Gastrocnemius medialis (tissue), 4 donors: ENCODE data around the gene DZIP1L. TPM values are rescaled to one million over a fixed set of nuclear protein-coding genes. Genes with fewer than 3 reads are reported as not detected.

Experiments used
- ATAC-seq, 2 donors: fragments of 150-250 bp; one replicate each; pipeline ENCODE4 v1.9.1; 2016
- DNase-seq, 2 donors: peaks; one replicate each; pipeline ENCODE4 v3.0.0-alpha.2; 2019
- H3K27ac ChIP-seq, 4 donors: fragments of 200-600 bp; sonication (generic); 1 replicate in 1 of 4; 2 replicates in 3 of 4; pipeline ENCODE4 v1.5.1; 2016 to 2018; ENCODE audit warnings: mild to moderate bottlenecking in 2 of 4, moderate library complexity in 1 of 4
- H3K27me3 ChIP-seq, 3 donors: fragments of 200-600 bp; sonication (generic) in 2 of 3; 1 replicate in 1 of 3; 2 replicates in 2 of 3; pipeline versions ENCODE4 v1.5.1 to v1.6.0; 2016 to 2019; ENCODE audit warnings: mild to moderate bottlenecking in 1 of 3, moderate library complexity in 1 of 3
- H3K36me3 ChIP-seq, 2 donors: fragments of 200-600 bp; sonication (generic) in 1 of 2; one replicate each; pipeline ENCODE4 v1.5.1; 2017 to 2018
- H3K4me1 ChIP-seq, 2 donors: fragments of 200-600 bp; sonication (generic) in 1 of 2; one replicate each; pipeline ENCODE4 v1.5.1; 2016 to 2017; ENCODE audit warnings: mild to moderate bottlenecking in 2 of 2
- H3K4me3 ChIP-seq, 4 donors: fragments of 200-600 bp; sonication (generic) in 3 of 4; 1 replicate in 1 of 4; 2 replicates in 3 of 4; pipeline ENCODE4 v1.5.1; 2016 to 2019; ENCODE audit warnings: mild to moderate bottlenecking in 2 of 4
- H3K9me3 ChIP-seq, 3 donors: fragments of 200-600 bp; sonication (generic) in 2 of 3; 1 replicate in 1 of 3; 2 replicates in 2 of 3; pipeline ENCODE4 v1.5.1; 2016 to 2019
- CTCF ChIP-seq, 5 experiments: fragments of 450-650 bp in 3 of 5; fragments of 200-600 bp in 2 of 5; sonication (generic) in 2 of 5; IDR thresholded peaks in 4 of 5; conservative IDR thresholded peaks in 1 of 5; 1 replicate in 4 of 5; 2 replicates in 1 of 5; pipeline ENCODE4 v1.5.1; 2016 to 2019; ENCODE audit warnings: antibody characterized with exemption in 5 of 5, mild to moderate bottlenecking in 3 of 5, moderate library complexity in 3 of 5
- POLR2A ChIP-seq, 2 donors: fragments of 450-650 bp; IDR thresholded peaks; one replicate each; pipeline ENCODE4 v1.6.1; 2017; ENCODE audit warnings: antibody characterized with exemption in 2 of 2, mild to moderate bottlenecking in 2 of 2, moderate library complexity in 2 of 2
- in situ Hi-C, 4 donors: fragments of 200-750 bp; cut with MboI; loops; one replicate each; pipeline versions ENCODE4 v1.15.0 to v1.8.0; 2017; ENCODE audit warnings: low sequenced_read_pairs in 4 of 4
- intact Hi-C: fragments of 100-400 bp; cut with DNase I; formaldehyde crosslinking; loops from one replicate; pipeline ENCODE4 v1.15.1; 2023; ENCODE audit warnings: low total_unique reads
- total RNA-seq, 4 donors: library from RNA; depleted of rRNA; stranded (reverse); fragments of >200 nt; gene quantifications; one replicate each; pipeline versions ENCODE4 v1.1.0 to v1.2.3, GENCODE V29; 2016

DZIP1L gene
- total RNA-seq, 4 donors from 2014 or later = 1.1 to 3.3 (median 1.5) TPM

GRCh38 chr3:138016065-138016464 is 99.3 kb downstream of the DZIP1L start:
- H3K27ac ChIP-seq = no peak overlapping the region
- in situ Hi-C loops (no loop called here), intact Hi-C loops (no loop called here)
- no peak overlapping the region for H3K4me3 ChIP-seq
- no peaks in the 10 kb centered on the region for H3K36me3 ChIP-seq
- H3K9me3 ChIP-seq = no peaks in the 10 kb centered on the region
- no peak for DNase-seq
- TF ChIP-seq POLR2A (IDR thresholded peaks at IDR 0.05) (no peak), CTCF (IDR thresholded peaks at IDR 0.05 in 4 of 5, conservative IDR thresholded peaks at IDR 0.05 in 1 of 5) (no peak)
- no peaks in the 10 kb centered on the region for H3K4me1 ChIP-seq
- no peaks in the 10 kb centered on the region for H3K27me3 ChIP-seq
- no peak for ATAC-seq

- no peak for TF ChIP-seq CTCF (IDR thresholded peaks at IDR 0.05 in 4 of 5, conservative IDR thresholded peaks at IDR 0.05 in 1 of 5)
- TF ChIP-seq POLR2A (IDR thresholded peaks at IDR 0.05) = no peak
- Histone ChIP-seq H3K4me1 (no peaks in the 10 kb centered on the region), H3K36me3 (no peaks in the 10 kb centered on the region), H3K27ac (no peak overlapping the region), H3K9me3 (no peaks in the 10 kb centered on the region), H3K4me3 (no peak overlapping the region), H3K27me3 (no peaks in the 10 kb centered on the region)
- no peak for DNase-seq
- in situ Hi-C loops (no loop called here), intact Hi-C loops (no loop called here)
- ATAC-seq = no peak
Measured at GRCh38 chr3:138012526-138012925, 102.9 kb downstream of the DZIP1L start.

Other genes with a start within 250 kb of the DZIP1L start
- not detected for gene CLDN18, start 105.4 kb downstream of the DZIP1L start, total RNA-seq
- gene A4GNT, start 16.8 kb upstream of the DZIP1L start, total RNA-seq = not detected
- 10 to 100 TPM in 1 of 4 donors, 1 to 10 TPM in 3; 6.5 to 22.2 (median 6.6) TPM for gene DBR1, start 59.3 kb upstream of the DZIP1L start, total RNA-seq
- gene ARMC8, start 71.7 kb upstream of the DZIP1L start, total RNA-seq = 10 to 100 TPM; 53.1 to 83.1 (median 65.8) TPM
- gene NME9, start 214.2 kb upstream of the DZIP1L start, total RNA-seq = 1 to 10 TPM in 2 of 4 donors, under 1 TPM in 1, not detected in 1; 0.38 to 7.3 (median 2.0) TPM
- gene MRAS, start 233.0 kb upstream of the DZIP1L start, total RNA-seq = 100 to 1,000 TPM in 1 of 4 donors, 10 to 100 TPM in 3; 45.8 to 149 (median 57.7) TPM